CD4-positive, alpha-beta T cell treated with Interleukin-4 for 1 hour (primary cell): ENCODE measurements around the gene CCDC61.
A peak's percentile ranks its signal among the peaks of the same experiment; 100 is the strongest.

Experiments
- DNase-seq, 2 donors: peaks; one replicate each; pipeline ENCODE4 v3.0.0-alpha.2; 2020 to 2022

CCDC61 gene

GRCh38 chr19:45994998-45995714 is at the start of gene CCDC61:
Gene CCDC61, plus strand, starts transcription at chr19:45995467. Its CDS starts 7,552 bp downstream, at chr19:46003019.
- peak; percentile 98 to 100 for DNase-seq

- DNase-seq, result no peak
Measured at GRCh38 chr19:45947926-45948325, 47.3 kb upstream of the CCDC61 start.

- no peak for DNase-seq
Measured at GRCh38 chr19:45952341-45952685, 43.0 kb upstream of the CCDC61 start.

- peak; percentile 15 to 25 for DNase-seq
Measured at GRCh38 chr19:45952686-45953505, 42.4 kb upstream of the CCDC61 start.

- no peak for DNase-seq
Measured at GRCh38 chr19:45953676-45954075, 41.6 kb upstream of the CCDC61 start.

- DNase-seq, result no peak
Measured at GRCh38 chr19:45954156-45954555, 41.1 kb upstream of the CCDC61 start.

GRCh38 chr19:45955905-45956608 is 39.2 kb upstream of the CCDC61 start:
- no peak for DNase-seq

- DNase-seq, result no peak
Measured at GRCh38 chr19:45958320-45958719, 36.9 kb upstream of the CCDC61 start.

- no peak for DNase-seq
Measured at GRCh38 chr19:45958769-45959516, 36.3 kb upstream of the CCDC61 start.

- DNase-seq, result no peak
Measured at GRCh38 chr19:45959517-45960025, 35.7 kb upstream of the CCDC61 start.

GRCh38 chr19:45960595-45961235 is 34.6 kb upstream of the CCDC61 start:
- DNase-seq, result no peak

- DNase-seq, result no peak
Measured at GRCh38 chr19:45962021-45962420, 33.2 kb upstream of the CCDC61 start.

GRCh38 chr19:45967246-45967645 is 28.0 kb upstream of the CCDC61 start:
- DNase-seq, result no peak

GRCh38 chr19:45968626-45969025 is 26.6 kb upstream of the CCDC61 start:
- DNase-seq, result no peak

GRCh38 chr19:45969676-45970075 is 25.6 kb upstream of the CCDC61 start:
- no peak for DNase-seq

GRCh38 chr19:45971260-45971902 is 23.9 kb upstream of the CCDC61 start:
- no peak for DNase-seq

- DNase-seq, result peak; percentile 20 to 63
Measured at GRCh38 chr19:45972081-45972946, 23.0 kb upstream of the CCDC61 start.

GRCh38 chr19:45972947-45973540 is 22.2 kb upstream of the CCDC61 start:
- no peak for DNase-seq

- DNase-seq, result peak; percentile 17 to 22
Measured at GRCh38 chr19:45973553-45974338, 21.5 kb upstream of the CCDC61 start, which contains the start of gene NOVA2. Gene NOVA2, minus strand, starts transcription at chr19:45973865. Its CDS starts 514 bp downstream, at chr19:45973351.
